ENCODE data around the gene LIMS3.
"Not testable (repeated sequence)": the region's sequence is repeated elsewhere in the genome, so short reads cannot be mapped to it uniquely, and the experiment has no call there.

DNA sequence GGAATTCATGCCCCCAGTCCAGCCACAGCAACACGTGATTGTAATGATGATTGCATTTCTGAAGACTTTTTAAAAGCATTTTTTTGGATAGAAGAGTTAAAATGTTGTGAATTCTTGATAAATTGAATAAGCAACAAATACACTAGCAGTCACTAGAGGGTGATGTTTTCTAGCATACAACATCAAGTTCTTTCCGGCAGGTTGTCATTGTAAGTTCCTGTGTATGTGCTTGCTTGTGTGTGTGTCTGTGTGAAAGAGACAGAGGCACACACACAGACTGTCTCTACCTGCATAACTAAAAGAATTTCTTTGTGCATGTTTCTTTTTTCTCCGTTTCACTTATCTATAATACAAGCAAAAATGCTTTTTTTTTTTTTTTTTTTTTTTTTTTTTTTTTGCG is 8.6 kb upstream of the LIMS3 start:
- TF ChIP-seq SP1 (IDR thresholded peaks at IDR 0.05); CTBP1 (IDR thresholded peaks at IDR 0.05; ENCODE audit: borderline replicate concordance); FOXM1 (IDR thresholded peaks at IDR 0.05; ENCODE audit: borderline replicate concordance); TARDBP (IDR thresholded peaks at IDR 0.05): not testable (repeated sequence)
